ENCODE measurements around the gene TSPAN9.

Gene TSPAN9

DNA sequence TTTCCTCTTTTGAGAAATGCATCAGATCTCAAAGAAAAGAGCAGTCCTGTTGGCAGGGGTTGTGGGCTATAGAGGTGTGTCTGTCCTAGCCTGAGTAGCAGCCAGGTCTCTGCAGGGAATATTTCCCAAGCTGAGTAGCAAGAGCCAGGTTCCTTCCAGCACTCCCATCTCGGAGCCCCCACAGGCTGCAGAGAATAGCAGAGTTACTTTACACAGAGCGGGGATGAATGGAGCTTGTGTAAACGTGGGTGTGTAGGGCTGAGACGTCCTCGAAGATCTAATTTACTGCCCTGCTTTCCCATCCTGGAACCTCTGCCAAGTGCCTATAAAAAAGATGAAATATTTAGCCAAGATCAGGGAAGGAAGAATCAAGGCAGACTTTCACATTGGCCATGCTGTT lies 156.6 kb downstream of the TSPAN9 start:
- DNase-seq, result no peak

GRCh38 chr12:3236345-3237187 lies 159.4 kb downstream of the TSPAN9 start:
- DNase-seq, result peak; percentile 63

GRCh38 chr12:3238196-3238595 lies 161.0 kb downstream of the TSPAN9 start:
- no peak for DNase-seq

GRCh38 chr12:3241621-3242020 lies 164.4 kb downstream of the TSPAN9 start:
- DNase-seq, result no peak

- DNase-seq, result no peak
Observed at GRCh38 chr12:3242199-3242863, 165.2 kb downstream of the TSPAN9 start.

DNA sequence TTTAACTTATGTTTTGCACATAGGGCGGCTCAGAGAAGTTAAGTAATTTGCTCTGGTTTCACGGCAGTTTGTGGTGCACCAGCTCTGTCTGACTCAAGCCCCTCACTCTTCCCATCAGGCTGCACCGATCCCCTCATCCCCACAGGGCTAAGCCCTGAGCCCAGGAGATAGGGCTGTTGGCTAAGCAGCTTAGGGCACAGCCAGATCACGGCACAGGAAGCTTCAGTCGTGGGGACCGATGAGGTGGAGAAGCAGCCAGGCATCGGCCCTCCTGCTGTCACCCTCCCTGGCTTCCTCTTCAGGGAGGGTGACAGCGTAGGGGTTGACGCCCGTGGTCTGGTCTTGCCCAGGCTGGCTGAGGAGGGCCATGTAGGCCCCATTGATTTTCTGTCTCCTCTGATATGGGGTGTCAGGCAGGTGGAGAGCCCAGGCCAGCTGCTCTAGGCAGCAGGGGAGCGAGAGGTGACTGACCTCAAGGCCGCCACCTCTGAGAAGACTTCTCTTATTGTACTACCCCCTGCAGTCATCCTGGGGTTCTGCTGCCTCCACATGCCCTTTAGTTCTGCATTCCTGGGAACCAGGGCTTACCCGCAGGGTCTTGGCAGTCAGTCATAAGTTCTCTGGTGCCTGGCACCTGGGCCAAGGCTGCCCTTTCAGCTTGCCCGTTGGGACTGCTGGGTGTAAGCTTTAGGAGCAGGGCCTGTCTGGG lies 166.4 kb downstream of the TSPAN9 start:
- peak; percentile 95 for DNase-seq

- peak; percentile 78 for DNase-seq
Observed at GRCh38 chr12:3244219-3244750, 167.1 kb downstream of the TSPAN9 start.

- no peak for DNase-seq
Observed at GRCh38 chr12:3246253-3246652, 169.1 kb downstream of the TSPAN9 start.

DNA sequence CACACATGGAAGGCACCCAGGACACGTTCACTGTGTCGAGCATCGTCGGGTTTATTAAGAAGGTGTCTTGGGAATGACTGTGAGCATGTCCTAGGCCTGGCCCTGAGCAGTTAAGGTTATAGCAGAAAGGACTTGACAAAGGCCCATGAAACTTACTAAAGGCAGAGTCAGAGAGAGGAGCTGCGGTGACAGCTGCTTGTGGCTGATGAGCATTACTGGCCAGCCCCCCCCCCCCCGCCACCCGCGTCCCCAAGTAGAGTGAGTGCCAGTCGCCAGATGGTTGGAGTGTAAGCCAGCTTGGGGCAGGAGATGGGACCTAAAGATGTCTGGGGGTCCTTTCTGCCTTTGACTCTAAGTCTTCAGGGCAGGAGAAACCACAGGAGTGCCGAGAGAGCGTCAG lies 169.9 kb downstream of the TSPAN9 start:
- peak; percentile 87 for DNase-seq

DNA sequence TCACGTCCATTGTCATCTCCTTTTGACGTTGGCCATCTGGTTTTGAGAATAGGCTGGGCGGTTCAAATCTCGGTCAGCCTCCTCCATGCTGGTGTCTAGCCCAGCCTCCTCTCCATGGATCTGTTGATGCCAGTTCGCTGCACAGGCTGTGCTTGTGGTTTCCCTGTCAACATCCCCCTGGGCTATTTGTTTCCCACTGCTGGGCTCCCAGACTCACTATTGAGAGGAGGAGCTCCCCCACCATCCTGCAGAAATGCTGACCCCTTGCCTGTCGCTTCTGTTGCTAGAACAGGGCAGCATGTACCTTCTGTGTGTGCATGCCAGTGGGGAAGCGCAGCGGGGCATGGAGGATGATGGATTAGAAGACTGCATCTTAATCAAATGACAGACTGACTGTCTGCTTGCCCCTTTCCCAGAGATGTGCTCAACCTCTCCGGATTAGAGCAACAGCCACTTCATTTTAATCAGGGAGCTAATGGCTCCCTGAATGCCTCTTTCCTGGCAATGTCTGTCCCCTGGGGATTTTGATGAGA lies 170.5 kb downstream of the TSPAN9 start:
- DNase-seq, result peak; percentile 100

- no peak for DNase-seq
Observed at GRCh38 chr12:3249081-3249800, 172.1 kb downstream of the TSPAN9 start.

- DNase-seq, result no peak
Observed at GRCh38 chr12:3250034-3250433, 172.9 kb downstream of the TSPAN9 start.

- DNase-seq, result no peak
Observed at GRCh38 chr12:3250576-3250975, 173.4 kb downstream of the TSPAN9 start.

DNA sequence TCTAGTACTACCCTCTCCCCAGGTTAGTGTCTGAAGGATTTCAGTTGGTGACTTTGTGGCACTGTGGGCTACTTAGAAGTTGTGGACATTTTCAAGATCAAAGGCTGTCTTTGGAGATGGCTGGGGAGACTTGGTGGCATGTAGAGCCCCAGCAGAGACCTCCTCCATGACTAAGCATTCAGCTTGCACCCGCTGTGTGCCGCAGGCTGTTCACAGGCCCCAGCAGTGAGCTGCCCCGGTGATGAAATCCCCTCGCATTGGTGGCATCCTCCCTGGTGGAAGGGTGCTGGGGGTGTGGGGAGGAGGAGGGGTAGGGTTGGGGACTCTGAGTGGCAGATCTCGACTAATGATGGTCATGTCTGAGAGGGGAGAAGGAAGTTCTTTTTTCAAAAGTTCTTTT lies 173.9 kb downstream of the TSPAN9 start:
- DNase-seq, result no peak

DNA sequence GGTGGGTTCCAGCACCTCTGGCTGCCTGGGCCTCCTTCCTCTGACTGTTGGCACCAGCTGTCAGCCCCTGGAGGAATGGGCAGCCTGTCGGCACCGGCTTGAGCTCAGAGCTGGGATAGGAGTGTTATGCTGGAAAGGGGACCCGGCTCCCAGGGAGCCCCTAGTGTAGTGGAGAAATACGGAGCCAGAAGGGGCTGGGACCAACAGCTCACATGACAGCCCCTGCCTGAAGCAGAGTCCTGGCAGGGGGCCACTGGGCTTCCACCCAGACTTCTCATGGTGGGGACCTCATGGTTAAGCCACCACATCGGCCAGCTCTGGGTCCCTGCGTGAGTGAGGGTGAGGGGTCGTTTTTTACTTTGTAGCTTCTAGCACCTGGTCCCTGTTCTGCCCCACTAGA lies 174.5 kb downstream of the TSPAN9 start:
- DNase-seq, result no peak

DNA sequence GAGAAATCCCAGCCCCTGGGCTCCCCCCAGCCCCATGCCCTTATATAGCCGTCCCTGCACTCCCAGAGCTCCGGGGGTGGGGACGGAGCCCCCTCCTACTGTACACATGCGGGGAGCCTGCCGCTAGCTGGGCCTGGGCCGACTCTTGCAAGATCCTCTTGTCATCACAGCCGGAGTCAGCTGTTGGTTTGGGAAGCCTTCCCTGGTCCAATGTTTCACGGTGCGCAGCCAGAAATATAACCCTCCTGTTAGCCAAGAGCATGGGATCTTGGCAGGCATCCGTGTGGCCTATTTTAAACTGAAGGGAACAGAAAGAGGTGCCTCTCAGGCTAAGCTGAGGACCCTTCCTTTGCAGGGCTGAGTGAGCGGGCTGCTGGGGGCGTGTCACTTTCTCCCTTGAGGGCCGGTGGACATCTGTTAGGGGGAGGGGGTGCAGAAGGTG lies 175.3 kb downstream of the TSPAN9 start:
- DNase-seq, result peak; percentile 58

DNA sequence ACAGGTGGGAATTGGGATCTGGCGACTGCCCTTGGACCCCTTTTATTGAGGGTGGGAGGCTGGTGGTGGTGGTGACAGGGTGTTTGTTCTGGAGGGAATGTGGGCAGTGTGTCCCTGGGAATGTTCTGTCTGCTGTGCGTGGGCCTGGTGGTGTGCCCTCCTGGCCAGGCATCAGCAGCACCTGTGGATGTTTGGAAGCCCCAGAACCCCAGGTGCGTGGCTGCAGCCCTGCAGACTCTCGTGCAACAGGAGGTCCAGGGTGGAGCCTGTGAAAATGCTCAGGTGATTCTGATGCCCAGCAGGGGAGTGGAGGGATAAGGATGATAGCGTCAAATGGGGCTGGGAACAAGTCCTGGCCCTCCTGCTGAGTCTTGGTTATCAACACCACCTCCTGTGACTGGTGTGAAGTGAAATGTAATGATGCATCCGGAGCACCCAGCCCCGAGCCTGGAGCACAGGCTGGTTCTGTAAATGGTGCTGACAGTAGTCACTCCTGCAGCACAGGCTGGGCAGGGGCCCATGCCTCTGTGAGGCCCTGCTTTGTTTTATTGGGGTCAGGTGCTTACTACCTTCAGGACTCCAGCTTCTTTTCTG lies 176.6 kb downstream of the TSPAN9 start:
- no peak for DNase-seq

GRCh38 chr12:3255057-3255456 lies 177.9 kb downstream of the TSPAN9 start:
- DNase-seq, result no peak

- DNase-seq, result no peak
Observed at GRCh38 chr12:3256103-3256631, 179.0 kb downstream of the TSPAN9 start.

- no peak for DNase-seq
Observed at GRCh38 chr12:3257411-3257810, 180.2 kb downstream of the TSPAN9 start.

- DNase-seq, result no peak
Observed at GRCh38 chr12:3259973-3260372, 182.8 kb downstream of the TSPAN9 start.
